ENCODE data around the gene MARK1. TPM values are rescaled to one million over a fixed set of nuclear protein-coding genes. Genes with fewer than 3 reads are reported as not detected.

MARK1 gene
- 10.3 and 25.3 TPM in 2 replicates for total RNA-seq

DNA sequence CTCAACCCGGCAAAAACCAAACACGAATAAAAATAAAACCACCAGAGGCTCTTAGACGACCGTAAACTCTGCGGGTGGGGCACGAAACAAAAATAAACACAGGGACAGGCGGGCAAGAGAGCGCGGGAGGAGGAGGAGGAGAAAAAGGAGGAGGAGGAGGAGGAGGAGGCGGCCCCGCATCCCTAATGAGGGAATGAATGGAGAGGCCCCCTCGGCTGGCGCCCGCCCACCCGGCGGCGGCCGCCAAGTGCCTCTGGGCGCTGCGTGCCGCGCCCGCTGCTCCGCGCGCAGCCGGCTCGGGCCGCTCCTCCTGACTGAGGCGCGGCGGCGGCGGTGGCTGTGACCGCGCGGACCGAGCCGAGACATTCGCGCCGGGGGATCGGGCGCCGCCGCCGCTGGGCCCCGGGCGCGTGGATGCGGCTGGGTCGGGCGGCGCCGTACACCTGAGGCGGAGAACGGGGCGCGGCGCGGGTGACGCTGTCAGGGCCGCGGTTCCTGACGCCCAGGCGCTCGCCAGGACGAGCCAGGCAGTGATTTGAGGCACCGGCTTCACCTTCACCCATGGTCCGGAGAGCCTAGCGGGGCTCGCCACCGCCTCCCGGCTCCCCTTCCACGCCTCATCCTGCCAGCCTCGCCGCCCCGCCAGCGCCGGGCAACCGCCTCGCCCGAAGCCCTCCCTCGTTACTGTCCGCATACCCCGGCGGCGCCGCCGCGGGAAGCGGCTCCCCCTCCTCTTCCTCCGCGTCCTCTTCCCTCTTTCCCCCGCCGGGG lies at the start of gene MARK1:
Gene MARK1 (plus strand): TSS at position 229 of the 771 bp plus-strand sequence. CDS start 687 bp downstream, outside the sequence.

DNA sequence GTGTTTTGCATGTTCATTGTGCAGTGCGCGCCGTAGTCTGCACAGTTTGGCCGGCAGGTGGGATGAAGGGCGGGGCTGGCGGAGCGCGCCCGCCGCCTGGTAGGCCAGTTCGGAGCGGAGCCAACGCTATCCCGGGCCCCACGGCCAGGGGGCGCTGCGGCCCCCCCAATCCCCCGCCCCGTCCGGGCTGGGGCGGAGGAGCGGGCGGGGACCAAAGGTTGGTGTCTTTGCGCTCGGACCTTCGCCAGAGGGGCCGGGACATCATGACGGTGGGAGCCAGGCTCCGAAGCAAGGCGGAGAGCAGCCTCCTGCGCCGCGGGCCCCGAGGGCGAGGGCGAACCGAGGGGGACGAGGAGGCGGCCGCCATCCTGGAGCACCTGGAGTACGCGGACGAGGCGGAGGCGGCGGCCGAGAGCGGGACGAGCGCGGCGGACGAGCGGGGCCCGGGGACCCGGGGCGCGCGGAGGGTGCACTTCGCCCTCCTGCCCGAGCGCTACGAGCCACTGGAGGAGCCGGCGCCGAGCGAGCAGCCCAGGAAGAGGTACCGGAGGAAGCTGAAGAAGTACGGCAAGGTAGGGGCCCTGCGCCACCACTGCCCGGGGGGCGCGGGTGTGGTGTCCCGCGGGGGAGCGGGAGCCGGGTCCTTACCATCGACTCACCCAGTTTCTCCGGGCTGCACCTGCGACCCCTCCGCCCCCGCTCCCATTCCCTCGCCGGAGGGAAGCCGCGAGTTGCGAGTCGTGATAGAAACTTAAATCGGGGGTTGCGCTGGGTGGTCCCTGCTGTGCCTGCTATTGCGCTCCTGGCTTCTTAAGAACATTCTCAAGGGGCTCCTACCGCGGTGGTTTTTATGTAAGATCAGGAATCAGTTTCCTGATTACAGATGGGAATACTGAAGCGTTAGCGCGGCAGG lies 162.5 kb downstream of the MARK1 start, which contains the start of gene C1orf115:
Gene C1orf115 (plus strand): TSS at position 224 of the 913 bp plus-strand sequence. CDS start 40 bp downstream, at position 264.

Other genes starting within 250 kb of the MARK1 start
- 1.4 and 4.6 TPM in 2 replicates for gene C1orf115, start 162.2 kb downstream of the MARK1 start, total RNA-seq
- gene MTARC2, start 220.2 kb downstream of the MARK1 start, total RNA-seq = 1.0 and 4.6 TPM in 2 replicates

Measured in nasal cavity respiratory epithelium epithelial cell of viscerocranial mucosa (primary cell).